Stimulated activated naive B cell treated with anti-CD40 and anti-IgM and Interleukin-4, amounts not matched to agents 10 μg/mL and 1 μg/mL and 100 μg/mL, for 72 hours (primary cell): ENCODE measurements around the gene RYR2.
"Not testable (repeated sequence)": the region's sequence is repeated elsewhere in the genome, so short reads cannot be mapped to it uniquely, and the experiment has no call there.

ENCODE experiments used
- ATAC-seq, 2 donors: fragments of 150-1000 bp; cut with Tn5 transposase; replicated peaks; 2 replicates each; pipeline ENCODE4 v1.10.0; 2021; ENCODE audit warnings: moderate library complexity in 1 of 2
- DNase-seq: peaks from one replicate; pipeline ENCODE4 v3.0.0; 2021
- H3K27ac Mint-ChIP-seq: one replicate; pipeline ENCODE4 v1.8.0; 2022; ENCODE audit warnings: mild to moderate bottlenecking, mixed read lengths
- H3K27me3 Mint-ChIP-seq, 2 donors: one replicate each; pipeline ENCODE4 v1.8.0; 2022; ENCODE audit warnings: mixed read lengths in 2 of 2
- H3K36me3 Mint-ChIP-seq, 2 donors: one replicate each; pipeline ENCODE4 v1.8.0; 2022; ENCODE audit warnings: mixed read lengths in 2 of 2, mild to moderate bottlenecking in 1 of 2
- H3K4me1 Mint-ChIP-seq, 2 donors: one replicate each; pipeline ENCODE4 v1.8.0; 2022; ENCODE audit warnings: mixed read lengths in 2 of 2, mild to moderate bottlenecking in 1 of 2
- H3K4me3 Mint-ChIP-seq, 2 donors: one replicate each; pipeline ENCODE4 v1.8.0; 2022; ENCODE audit warnings: mild to moderate bottlenecking in 2 of 2, mixed read lengths in 2 of 2, moderate library complexity in 1 of 2
- H3K9me3 Mint-ChIP-seq, 2 donors: one replicate each; pipeline ENCODE4 v1.8.0; 2022; ENCODE audit warnings: mixed read lengths in 2 of 2, mild to moderate bottlenecking in 1 of 2

The RYR2 gene

DNA sequence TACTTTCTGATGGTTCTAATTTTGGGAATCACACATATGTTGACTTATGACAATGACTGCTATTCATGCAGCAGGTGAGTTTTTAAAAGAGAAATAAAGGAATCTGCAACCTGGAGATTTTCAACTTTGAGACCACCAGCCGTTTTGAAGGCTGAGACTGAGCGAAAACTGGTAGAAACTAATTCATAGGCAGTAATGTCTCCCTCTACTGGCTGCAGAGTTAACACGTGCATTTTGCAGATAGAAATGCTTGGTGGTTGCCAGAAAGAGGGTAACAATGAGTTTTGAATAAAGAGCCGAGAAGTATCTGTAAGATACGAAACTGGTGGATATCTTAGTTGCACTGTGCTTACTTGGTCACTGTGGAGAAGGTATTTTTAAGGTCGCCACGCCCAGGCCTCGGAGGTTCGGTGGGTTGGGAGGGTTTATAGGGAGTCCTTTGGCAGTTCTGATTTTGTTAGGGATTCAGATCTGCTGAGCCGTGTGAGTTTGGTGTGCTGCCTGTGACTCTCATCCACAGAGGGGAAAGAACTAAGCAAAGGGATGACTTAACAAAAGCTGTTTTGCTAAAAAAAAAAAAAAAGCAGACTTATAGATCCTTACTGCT lies 83.0 kb downstream of the RYR2 start:
- no peaks in the 10 kb centered on the region for H3K4me1 Mint-ChIP-seq

DNA sequence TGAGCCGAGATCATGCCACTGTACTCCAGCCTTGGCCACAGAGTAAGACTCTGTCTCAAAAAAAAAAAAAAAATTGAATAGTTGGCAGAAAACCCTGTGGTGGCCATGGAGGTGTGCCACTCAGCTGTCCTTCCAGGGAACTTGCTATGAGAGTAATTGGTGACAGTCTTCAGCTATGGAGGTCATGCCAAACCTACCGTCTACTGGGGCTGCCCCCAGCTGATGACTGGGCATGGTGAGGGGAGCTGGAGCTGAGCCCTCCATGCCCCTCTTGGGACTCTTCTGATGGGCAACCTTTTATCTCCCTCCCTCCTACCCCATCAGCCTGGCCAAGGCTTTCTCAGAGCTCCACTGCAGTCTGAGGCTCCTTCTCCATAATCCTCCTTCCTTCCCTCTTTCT lies 84.2 kb downstream of the RYR2 start:
- no peak overlapping the region for H3K4me3 Mint-ChIP-seq
- no peaks in the 10 kb centered on the region for H3K36me3 Mint-ChIP-seq
- no peak for ATAC-seq
- no peak overlapping the region for H3K27ac Mint-ChIP-seq
- peaks cover 0 to 8% of the 10 kb centered on the region in 2 donors for H3K27me3 Mint-ChIP-seq
- DNase-seq: no peak
- H3K4me1 Mint-ChIP-seq: no peaks in the 10 kb centered on the region
- peaks cover 12 to 15% of the 10 kb centered on the region in 2 donors for H3K9me3 Mint-ChIP-seq

More for the DNA sequence above, 83.0 kb downstream of the RYR2 start:
- H3K27me3 Mint-ChIP-seq: peaks cover 0 to 8% of the 10 kb centered on the region in 2 donors
- peaks cover 11 to 15% of the 10 kb centered on the region in 2 donors for H3K9me3 Mint-ChIP-seq
- ATAC-seq (no peak), DNase-seq (no peak)
- no peaks in the 10 kb centered on the region for H3K36me3 Mint-ChIP-seq
- H3K27ac Mint-ChIP-seq: no peak overlapping the region
- H3K4me3 Mint-ChIP-seq: no peak overlapping the region

DNA sequence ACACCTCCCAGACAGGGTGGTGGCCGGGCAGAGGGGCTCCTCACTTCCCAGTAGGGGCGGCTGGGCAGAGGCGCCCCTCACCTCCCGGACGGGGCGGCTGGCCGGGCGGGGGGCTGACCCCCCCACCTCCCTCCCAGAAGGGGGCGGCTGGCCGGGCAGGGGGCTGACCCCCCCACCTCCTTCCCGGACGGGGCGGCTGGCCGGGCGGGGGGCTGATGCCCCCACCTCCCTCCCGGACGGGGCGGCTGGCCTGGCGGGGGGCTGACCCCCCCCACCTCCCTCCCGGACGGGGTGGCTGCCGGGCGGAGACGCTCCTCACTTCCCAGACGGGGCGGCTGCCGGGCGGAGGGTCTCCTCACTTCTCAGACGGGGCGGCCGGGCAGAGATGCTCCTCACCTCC lies 85.3 kb downstream of the RYR2 start:
- H3K9me3 Mint-ChIP-seq: peaks cover 13 to 16% of the 10 kb centered on the region in 2 donors
- not testable (repeated sequence) for H3K4me3 Mint-ChIP-seq, DNase-seq, ATAC-seq, H3K27me3 Mint-ChIP-seq, H3K36me3 Mint-ChIP-seq, H3K4me1 Mint-ChIP-seq, H3K27ac Mint-ChIP-seq

- ATAC-seq: no peak
- DNase-seq: no peak
- H3K27me3 Mint-ChIP-seq: no peaks in the 10 kb centered on the region
- no peak overlapping the region for H3K4me3 Mint-ChIP-seq
- peaks cover 19 to 25% of the 10 kb centered on the region in 2 donors for H3K9me3 Mint-ChIP-seq
- H3K36me3 Mint-ChIP-seq: no peaks in the 10 kb centered on the region
- H3K4me1 Mint-ChIP-seq: no peaks in the 10 kb centered on the region
- no peak overlapping the region for H3K27ac Mint-ChIP-seq
These were observed 91.9 kb downstream of the RYR2 start for GRCh38 chr1:237133921-237134320.

- no peak for DNase-seq
- H3K27me3 Mint-ChIP-seq: no peaks in the 10 kb centered on the region
These were observed 92.9 kb downstream of the RYR2 start for GRCh38 chr1:237134929-237135328.

DNA sequence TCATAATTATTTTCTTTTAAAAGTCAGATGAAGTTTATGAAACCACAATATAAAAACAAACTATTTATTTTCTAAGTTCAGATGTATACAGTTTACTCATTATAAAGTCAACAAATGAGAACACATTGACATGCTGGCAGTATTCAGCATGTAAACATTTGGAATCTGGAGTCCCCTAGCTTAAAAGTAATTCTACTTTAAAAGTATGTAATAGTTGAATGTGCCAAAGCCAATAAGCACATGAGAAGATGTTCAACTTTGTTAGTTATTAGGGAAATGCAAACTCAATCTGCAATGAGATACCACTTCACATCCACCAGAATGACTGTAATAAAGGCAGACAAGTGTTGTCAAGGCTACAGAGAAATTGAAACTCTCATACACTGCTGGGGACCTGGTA lies 96.6 kb downstream of the RYR2 start:
- ATAC-seq (no peak), DNase-seq (no peak)
- no peaks in the 10 kb centered on the region for H3K27me3 Mint-ChIP-seq
- no peaks in the 10 kb centered on the region for H3K36me3 Mint-ChIP-seq
- no peaks in the 10 kb centered on the region for H3K4me1 Mint-ChIP-seq
- H3K4me3 Mint-ChIP-seq: no peak overlapping the region
- peaks cover 6 to 7% of the 10 kb centered on the region in 2 donors for H3K9me3 Mint-ChIP-seq
- H3K27ac Mint-ChIP-seq: no peak overlapping the region

More at GRCh38 chr1:237134929-237135328, 92.9 kb downstream of the RYR2 start:
- no peaks in the 10 kb centered on the region for H3K4me1 Mint-ChIP-seq
- no peak overlapping the region for H3K27ac Mint-ChIP-seq
- H3K4me3 Mint-ChIP-seq: no peak overlapping the region
- H3K36me3 Mint-ChIP-seq: no peaks in the 10 kb centered on the region
- ATAC-seq: no peak
- H3K9me3 Mint-ChIP-seq: peaks cover 15 to 21% of the 10 kb centered on the region in 2 donors

DNA sequence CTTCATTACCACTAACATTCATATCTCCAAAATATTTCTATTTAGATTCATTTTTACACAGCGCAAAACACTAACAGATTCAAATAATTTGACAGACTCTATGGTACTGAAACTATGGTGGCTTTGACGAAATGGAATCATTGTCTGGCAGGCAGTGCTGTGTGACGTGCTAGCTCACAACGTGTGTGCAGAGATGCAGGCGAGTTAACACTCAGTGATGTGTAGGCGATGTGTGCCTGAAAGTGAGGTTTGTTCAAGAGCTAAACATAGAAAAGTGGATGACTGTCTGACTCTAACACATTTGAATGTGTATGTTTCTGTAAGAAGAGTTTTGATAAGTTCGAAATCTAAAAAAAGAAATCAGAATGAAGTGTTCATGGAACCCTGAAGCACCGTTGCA lies 97.7 kb downstream of the RYR2 start:
- Mint-ChIP-seq H3K4me1 (no peaks in the 10 kb centered on the region), H3K27ac (no peak overlapping the region), H3K27me3 (no peaks in the 10 kb centered on the region), H3K9me3 (peaks cover 7 to 8% of the 10 kb centered on the region in 2 donors), H3K36me3 (no peaks in the 10 kb centered on the region), H3K4me3 (no peak overlapping the region)
- no peak for DNase-seq
- ATAC-seq: no peak

GRCh38 chr1:237140986-237141385 lies 99.0 kb downstream of the RYR2 start:
- Mint-ChIP-seq H3K27ac (no peak overlapping the region), H3K27me3 (no peaks in the 10 kb centered on the region), H3K9me3 (peaks cover 3 to 4% of the 10 kb centered on the region in 2 donors), H3K36me3 (no peaks in the 10 kb centered on the region), H3K4me3 (no peak overlapping the region), H3K4me1 (no peaks in the 10 kb centered on the region)
- ATAC-seq (no peak), DNase-seq (no peak)

- no peak for ATAC-seq
- DNase-seq: no peak
- H3K4me3 Mint-ChIP-seq: no peak overlapping the region
- H3K36me3 Mint-ChIP-seq: no peaks in the 10 kb centered on the region
- no peaks in the 10 kb centered on the region for H3K27me3 Mint-ChIP-seq
- H3K27ac Mint-ChIP-seq: no peak overlapping the region
- H3K4me1 Mint-ChIP-seq: no peaks in the 10 kb centered on the region
- H3K9me3 Mint-ChIP-seq: peaks cover 3 to 4% of the 10 kb centered on the region in 2 donors
These were observed 99.5 kb downstream of the RYR2 start for GRCh38 chr1:237141502-237141901.

DNA sequence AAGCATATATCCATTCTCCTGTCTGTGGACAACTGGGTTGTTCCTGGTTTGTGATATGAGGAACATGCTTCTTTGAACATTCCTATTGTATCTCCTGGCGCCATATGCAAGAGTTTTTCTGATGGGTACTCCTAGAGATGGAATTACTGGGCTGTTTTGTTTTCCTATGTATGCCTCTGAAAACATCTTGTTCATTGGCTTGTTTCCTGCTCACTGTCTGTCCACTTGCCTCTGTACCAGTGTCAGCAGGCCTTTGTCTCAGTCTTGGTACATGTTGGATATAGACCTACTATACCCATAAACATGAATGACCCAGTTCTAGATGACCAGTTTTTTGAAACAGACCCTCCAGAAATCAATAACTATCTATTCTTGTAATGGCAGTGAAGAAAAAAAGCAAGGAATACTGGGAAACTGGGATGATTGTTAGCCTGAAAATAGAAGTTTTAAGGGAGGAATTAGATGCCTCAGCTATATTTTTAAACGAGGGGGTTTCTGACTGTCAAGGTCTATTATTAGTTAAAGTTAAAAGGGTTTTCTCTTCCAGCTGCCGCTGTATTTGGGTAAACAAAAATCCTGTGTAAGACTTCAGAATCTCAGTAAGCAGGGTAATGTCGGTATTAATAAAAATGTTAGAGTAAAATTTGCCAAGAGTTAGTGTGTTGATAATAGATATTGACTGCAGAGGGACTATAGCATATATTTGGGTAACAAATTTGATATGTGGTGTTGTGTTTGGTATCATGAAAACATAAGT lies 103.6 kb downstream of the RYR2 start:
- H3K4me3 Mint-ChIP-seq: no peak overlapping the region

GRCh38 chr1:237146241-237146640 lies 104.3 kb downstream of the RYR2 start:
- Mint-ChIP-seq H3K27ac (no peak overlapping the region), H3K27me3 (no peaks in the 10 kb centered on the region), H3K9me3 (peaks cover 1 to 4% of the 10 kb centered on the region in 2 donors), H3K36me3 (no peaks in the 10 kb centered on the region), H3K4me3 (no peak overlapping the region), H3K4me1 (no peaks in the 10 kb centered on the region)
- ATAC-seq: no peak
- DNase-seq: no peak

More for the DNA sequence above, 103.6 kb downstream of the RYR2 start:
- Mint-ChIP-seq H3K4me1 (no peaks in the 10 kb centered on the region), H3K27me3 (no peaks in the 10 kb centered on the region), H3K36me3 (no peaks in the 10 kb centered on the region), H3K9me3 (peaks cover 1 to 4% of the 10 kb centered on the region in 2 donors), H3K27ac (no peak overlapping the region)
- no peak for ATAC-seq
- no peak for DNase-seq

- Mint-ChIP-seq H3K27me3 (no peaks in the 10 kb centered on the region), H3K4me1 (no peaks in the 10 kb centered on the region), H3K36me3 (no peaks in the 10 kb centered on the region), H3K27ac (no peak overlapping the region), H3K9me3 (no peaks in the 10 kb centered on the region), H3K4me3 (no peak overlapping the region)
- no peak for ATAC-seq
- no peak for DNase-seq
These were observed 107.9 kb downstream of the RYR2 start for GRCh38 chr1:237149857-237150256.

- not testable (repeated sequence) for H3K27me3 Mint-ChIP-seq, H3K4me3 Mint-ChIP-seq, DNase-seq, H3K9me3 Mint-ChIP-seq, H3K36me3 Mint-ChIP-seq, ATAC-seq, H3K27ac Mint-ChIP-seq, H3K4me1 Mint-ChIP-seq
These were observed 110.0 kb downstream of the RYR2 start for GRCh38 chr1:237151979-237152378.

DNA sequence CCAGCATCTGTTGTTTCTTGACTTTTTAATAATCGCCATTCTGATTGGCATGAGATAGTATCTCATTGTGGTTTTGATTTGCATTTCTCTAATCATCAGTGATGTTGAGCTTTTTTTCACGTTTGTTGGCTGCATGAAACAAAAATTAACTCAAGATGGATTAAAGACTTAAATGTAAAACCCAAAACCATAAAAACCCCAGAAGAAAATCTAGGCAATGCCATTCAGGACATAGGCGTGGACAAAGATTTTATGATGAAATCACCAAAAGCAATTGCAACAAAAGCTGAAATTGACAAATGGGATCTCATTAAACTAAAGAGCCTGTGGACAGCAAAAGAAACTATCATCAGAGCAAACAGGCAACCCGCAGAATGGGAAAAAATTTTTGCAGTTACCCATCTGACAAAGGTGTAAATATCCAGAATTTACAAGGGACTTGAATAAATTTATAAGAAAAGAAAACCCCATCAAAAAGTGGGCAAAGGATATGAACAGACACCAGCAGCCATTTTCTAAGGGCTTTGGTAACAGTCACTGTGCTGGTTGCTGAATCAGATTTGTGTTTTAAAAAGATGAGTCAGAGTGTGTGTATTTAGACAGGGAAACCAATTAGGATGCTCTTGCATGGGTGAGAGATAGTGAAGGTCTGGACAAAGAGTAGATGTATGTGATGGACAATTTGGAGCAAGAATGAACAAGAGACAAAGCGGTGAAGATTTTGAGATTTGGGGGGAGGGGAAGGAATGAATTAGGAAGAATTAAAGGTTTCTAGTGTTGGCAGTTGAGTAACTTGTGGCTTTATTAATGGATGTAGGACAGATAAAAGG lies 110.7 kb downstream of the RYR2 start:
- no peaks in the 10 kb centered on the region for H3K36me3 Mint-ChIP-seq
- H3K4me1 Mint-ChIP-seq: no peaks in the 10 kb centered on the region
- DNase-seq (no peak), ATAC-seq (no peak)
- no peaks in the 10 kb centered on the region for H3K9me3 Mint-ChIP-seq
- H3K27ac Mint-ChIP-seq: no peak overlapping the region
- H3K4me3 Mint-ChIP-seq: no peak overlapping the region
- H3K27me3 Mint-ChIP-seq: no peaks in the 10 kb centered on the region
